Measurements from ENCODE around the gene TIGD6.

GRCh38 chr5:150023136-150023535 lies 22.7 kb upstream of the TIGD6 start:
- no peak for TF ChIP-seq POLR2AphosphoS5 (IDR thresholded peaks at IDR 0.05; ENCODE audit: insufficient read depth in 1 of 2, low read depth in 1 of 2)
- TF ChIP-seq CTCF (IDR thresholded peaks at IDR 0.05): no peak
- TF ChIP-seq POLR2A (IDR thresholded peaks at IDR 0.05): no peak

Measured in vagina (tissue), 2 donors.